Activated T-cell treated with anti-CD3 and anti-CD28 coated beads, Interleukin-2, amount 50 U/mL, for 4 hours (primary cell): ENCODE results near the gene HMX2. TPM values are rescaled to one million over a fixed set of nuclear protein-coding genes. Genes with fewer than 3 reads are reported as not detected.

Experiments
- ATAC-seq, 2 donors: fragments of 200-7000 bp; cut with Tn5 transposase; one replicate each; pipeline ENCODE4 v1.10.0; 2021
- DNase-seq: peaks from one replicate; pipeline ENCODE4 v3.0.0-alpha.2; 2020
- H3K27me3 Mint-ChIP-seq: one replicate; pipeline ENCODE4 v1.8.0; 2021; ENCODE audit warnings: low read depth, mixed read lengths
- H3K36me3 Mint-ChIP-seq: one replicate; pipeline ENCODE4 v1.8.0; 2022; ENCODE audit warnings: mixed read lengths; ENCODE audit not compliant: insufficient read depth
- H3K4me1 Mint-ChIP-seq: one replicate; pipeline ENCODE4 v1.8.0; 2021; ENCODE audit warnings: low read depth, mixed read lengths
- H3K4me3 Mint-ChIP-seq: one replicate; pipeline ENCODE4 v1.8.0; 2021; ENCODE audit warnings: mild to moderate bottlenecking, moderate library complexity, mixed read lengths
- H3K9me3 Mint-ChIP-seq: one replicate; pipeline ENCODE4 v1.8.0; 2021; ENCODE audit warnings: mixed read lengths
- total RNA-seq, 3 donors: library from RNA; stranded (reverse); gene quantifications; one replicate each; pipeline ENCODE4 v1.2.1, GENCODE V29; 2021

The HMX2 gene
- under 1 TPM in 1 of 3 donors, not detected in 2; 0.11 TPM for total RNA-seq

- DNase-seq (peak; percentile 27), ATAC-seq (peak; percentile 18 to 24)
- H3K4me3 Mint-ChIP-seq, result peak within 1 kb of the TSS; percentile 69
- peaks cover 2% of the 10 kb centered on the region for H3K36me3 Mint-ChIP-seq
- peaks cover 63% of the 10 kb centered on the region for H3K4me1 Mint-ChIP-seq
- peaks cover 65% of the 10 kb centered on the region for H3K27me3 Mint-ChIP-seq
- H3K9me3 Mint-ChIP-seq, result no peaks in the 10 kb centered on the region
These were observed at the start of gene HMX2 for GRCh38 chr10:123147635-123148413. HMX2 (plus strand) TSS chr10:123148136; CDS start chr10:123148379, 243 bp downstream.

GRCh38 chr10:123100030-123100762 lies 47.7 kb upstream of the HMX2 start:
- peaks cover 17% of the 10 kb centered on the region for H3K27me3 Mint-ChIP-seq
- ATAC-seq, result no peak
- no peak for DNase-seq
- H3K4me1 Mint-ChIP-seq, result no peaks in the 10 kb centered on the region
- no peaks in the 10 kb centered on the region for H3K9me3 Mint-ChIP-seq
- no peak overlapping the region for H3K4me3 Mint-ChIP-seq
- no peaks in the 10 kb centered on the region for H3K36me3 Mint-ChIP-seq

- DNase-seq, result no peak
- Mint-ChIP-seq H3K4me3 (no peak overlapping the region), H3K4me1 (no peaks in the 10 kb centered on the region), H3K9me3 (no peaks in the 10 kb centered on the region), H3K27me3 (peaks cover 12% of the 10 kb centered on the region), H3K36me3 (no peaks in the 10 kb centered on the region)
- no peak for ATAC-seq
These were observed 46.1 kb upstream of the HMX2 start for GRCh38 chr10:123101872-123102271.

GRCh38 chr10:123102673-123103072 lies 45.3 kb upstream of the HMX2 start:
- ATAC-seq (no peak), DNase-seq (no peak)
- Mint-ChIP-seq H3K9me3 (no peaks in the 10 kb centered on the region), H3K36me3 (no peaks in the 10 kb centered on the region), H3K4me1 (no peaks in the 10 kb centered on the region), H3K27me3 (peaks cover 9% of the 10 kb centered on the region), H3K4me3 (no peak overlapping the region)

- DNase-seq (no peak), ATAC-seq (no peak)
- no peak overlapping the region for H3K4me3 Mint-ChIP-seq
- H3K27me3 Mint-ChIP-seq, result peaks cover 15% of the 10 kb centered on the region
- H3K36me3 Mint-ChIP-seq, result no peaks in the 10 kb centered on the region
- no peaks in the 10 kb centered on the region for H3K4me1 Mint-ChIP-seq
- H3K9me3 Mint-ChIP-seq, result no peaks in the 10 kb centered on the region
These were observed 44.0 kb upstream of the HMX2 start for GRCh38 chr10:123103944-123104343.

- DNase-seq (no peak), ATAC-seq (no peak)
- Mint-ChIP-seq H3K27me3 (peaks cover 15% of the 10 kb centered on the region), H3K9me3 (no peaks in the 10 kb centered on the region), H3K36me3 (no peaks in the 10 kb centered on the region), H3K4me3 (no peak overlapping the region), H3K4me1 (no peaks in the 10 kb centered on the region)
These were observed 38.5 kb upstream of the HMX2 start for GRCh38 chr10:123109466-123109865.

- Mint-ChIP-seq H3K36me3 (no peaks in the 10 kb centered on the region), H3K27me3 (peaks cover 39% of the 10 kb centered on the region), H3K4me1 (no peaks in the 10 kb centered on the region), H3K4me3 (no peak overlapping the region), H3K9me3 (no peaks in the 10 kb centered on the region)
- ATAC-seq (no peak), DNase-seq (no peak)
These were observed 30.1 kb upstream of the HMX2 start for GRCh38 chr10:123117644-123118417.

- ATAC-seq, result no peak
- no peaks in the 10 kb centered on the region for H3K4me1 Mint-ChIP-seq
These were observed 28.9 kb upstream of the HMX2 start for GRCh38 chr10:123119081-123119480.

GRCh38 chr10:123126246-123126645 lies 21.7 kb upstream of the HMX2 start:
- no peak overlapping the region for H3K4me3 Mint-ChIP-seq
- H3K4me1 Mint-ChIP-seq, result no peaks in the 10 kb centered on the region
- H3K9me3 Mint-ChIP-seq, result no peaks in the 10 kb centered on the region
- DNase-seq, result no peak
- no peak for ATAC-seq
- H3K27me3 Mint-ChIP-seq, result peaks cover 52% of the 10 kb centered on the region
- H3K36me3 Mint-ChIP-seq, result no peaks in the 10 kb centered on the region

More at GRCh38 chr10:123119081-123119480, 28.9 kb upstream of the HMX2 start:
- H3K4me3 Mint-ChIP-seq, result no peak overlapping the region
- no peak for DNase-seq
- no peaks in the 10 kb centered on the region for H3K36me3 Mint-ChIP-seq
- H3K9me3 Mint-ChIP-seq, result no peaks in the 10 kb centered on the region
- peaks cover 36% of the 10 kb centered on the region for H3K27me3 Mint-ChIP-seq

- ATAC-seq, result no peak
These were observed 18.2 kb upstream of the HMX2 start for GRCh38 chr10:123129618-123130271.

GRCh38 chr10:123132576-123133477 lies 15.1 kb upstream of the HMX2 start:
- peak; percentile 70 to 72 for ATAC-seq
- no peaks in the 10 kb centered on the region for H3K36me3 Mint-ChIP-seq
- peak overlapping the region; percentile 67 for H3K4me3 Mint-ChIP-seq
- H3K9me3 Mint-ChIP-seq, result no peaks in the 10 kb centered on the region
- peaks cover 71% of the 10 kb centered on the region for H3K27me3 Mint-ChIP-seq
- H3K4me1 Mint-ChIP-seq, result peaks cover 34% of the 10 kb centered on the region
- peak; percentile 88 for DNase-seq

More at GRCh38 chr10:123129618-123130271, 18.2 kb upstream of the HMX2 start:
- no peak overlapping the region for H3K4me3 Mint-ChIP-seq
- peaks cover 79% of the 10 kb centered on the region for H3K27me3 Mint-ChIP-seq
- DNase-seq, result no peak
- H3K9me3 Mint-ChIP-seq, result no peaks in the 10 kb centered on the region
- no peaks in the 10 kb centered on the region for H3K36me3 Mint-ChIP-seq
- peaks cover 22% of the 10 kb centered on the region for H3K4me1 Mint-ChIP-seq

GRCh38 chr10:123133541-123134342 lies 14.2 kb upstream of the HMX2 start:
- Mint-ChIP-seq H3K36me3 (no peaks in the 10 kb centered on the region), H3K9me3 (no peaks in the 10 kb centered on the region), H3K4me1 (peaks cover 36% of the 10 kb centered on the region), H3K27me3 (peaks cover 75% of the 10 kb centered on the region), H3K4me3 (peak overlapping the region; percentile 67)
- DNase-seq (no peak), ATAC-seq (no peak)
